ENCODE results near the gene SENP6. TPM values are rescaled to one million over a fixed set of nuclear protein-coding genes. Genes with fewer than 3 reads are reported as not detected.

Gene SENP6
- total and polyA plus RNA-seq, 9 of the 15 experiments (the other 6 are each of a cell fraction or from before 2014, with no cell fraction given): 11.1 to 79.4 (median 46.8) TPM

DNA sequence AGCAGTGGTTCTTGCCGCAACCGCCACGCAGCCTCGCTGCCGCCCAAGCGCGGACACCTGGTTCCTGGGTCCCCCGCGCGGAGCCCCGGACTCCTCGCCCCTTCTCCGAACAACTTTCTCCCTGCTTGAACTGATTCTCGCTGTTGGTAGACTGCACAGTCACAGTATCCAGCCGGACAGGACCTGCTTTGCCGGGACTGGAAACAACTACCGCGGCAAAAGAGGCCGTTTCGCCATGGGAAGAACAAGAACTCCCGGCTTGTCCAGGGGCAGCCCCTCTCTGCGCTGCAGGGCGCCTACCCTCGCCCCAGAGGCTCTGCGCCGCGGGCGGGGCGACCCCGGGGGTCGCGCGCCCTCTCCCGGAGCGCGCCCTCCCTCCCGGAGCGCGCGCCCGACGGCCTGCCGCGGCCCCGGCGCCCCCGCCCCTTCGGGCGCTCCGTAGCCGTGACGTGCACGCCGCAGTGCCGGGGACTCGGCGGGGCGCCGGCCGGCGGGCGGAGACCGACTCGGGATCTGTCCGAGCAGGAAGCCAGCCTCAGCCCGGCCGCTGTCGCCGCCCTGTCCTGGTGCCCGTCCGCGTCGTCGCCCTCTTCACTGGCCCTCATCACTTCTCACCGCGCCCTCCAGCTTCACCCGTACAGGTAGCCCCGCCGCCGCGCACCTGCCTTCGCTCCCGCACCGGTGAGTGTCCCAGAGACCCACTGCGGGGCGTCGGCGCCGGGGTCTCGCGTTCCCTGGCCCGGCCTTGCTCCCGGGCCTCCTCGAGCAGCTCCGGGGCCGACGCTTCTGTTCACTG is 147.3 kb downstream of the SENP6 start, which contains the start of gene MYO6:
TSS of gene MYO6 (plus strand) at position 497 of the 796 bp plus-strand sequence. CDS start 68,309 bp downstream, outside the sequence.
- peak within 1 kb of the TSS; percentile 98 for H2AFZ ChIP-seq (ENCODE audit: low read depth, low read length)
- H3K4me2 ChIP-seq (ENCODE audit: insufficient read depth, low read length): peak within 1 kb of the TSS; percentile 89
- ChIA-PET POLR2A (interaction anchor here (0.7 kb wide), 1 partner anchor 39 kb away, joined by 3 read pairs; no protein-coding TSS in a partner anchor), CTCF (ENCODE audit: low intra/inter-chr PET ratio) (interaction anchor here (0.6 kb wide), 1 partner anchor 25 kb away, joined by 3 read pairs; no protein-coding TSS in a partner anchor)
- peak within 1 kb of the TSS; percentile 69 for H3K4me3 ChIP-seq
- no peaks in the 10 kb centered on the region for H3K36me3 ChIP-seq (ENCODE audit: control insufficient read depth, insufficient read depth, low read length)
- no peaks in the 10 kb centered on the region for H3K9me1 ChIP-seq (ENCODE audit: control insufficient read depth, insufficient read depth, low read length)
- peak within 1 kb of the TSS; percentile 76 for H3K27ac ChIP-seq (ENCODE audit: extremely low read depth, low read depth, low read length)
- H3K4me1 ChIP-seq (replicated peaks in 1 of 2; ENCODE audit: control insufficient read depth in 2 of 2, insufficient read depth in 2 of 2, low read length in 2 of 2): peaks cover 0 to 14% of the 10 kb centered on the region in 2 experiments; a peak in 2 of 5 replicates
- intact Hi-C loops (cut with micrococcal nuclease) (no loop called here), in situ Hi-C loops (cut with MboI) (no loop called here)
- DNase-seq (ENCODE audit: extremely low read depth in 1 of 4, low spot score in 3 of 4): peak; percentile 70 to 76 (median 74)
- under 1% methylated on average over 66 of the region's 97 CpGs for WGBS (ENCODE audit: insufficient coverage, low coverage, missing lambda C conversion rate)
- no peaks in the 10 kb centered on the region for H3K9me3 ChIP-seq (replicated peaks; ENCODE audit: control insufficient read depth, insufficient read depth, low read depth, low read length)
- no peak for FAIRE-seq
- BruUV-seq (replicated peaks): no TSS peak
- peaks cover 7 to 24% of the 10 kb centered on the region in 2 experiments; a peak in 4 of 5 replicates for H3K27me3 ChIP-seq (ENCODE audit: control insufficient read depth in 2 of 2, insufficient read depth in 2 of 2, low read length in 2 of 2)
- H3K79me2 ChIP-seq (ENCODE audit: control insufficient read depth, insufficient read depth, low read length): no peaks in the 10 kb centered on the region
- no peaks in the 10 kb centered on the region for H4K20me1 ChIP-seq (replicated peaks; ENCODE audit: control insufficient read depth, insufficient read depth, low read length)
- ATAC-seq: peak; percentile 93
- H3K9ac ChIP-seq (ENCODE audit: insufficient read depth in 1 of 2, low read depth in 2 of 2, low read length in 2 of 2): peak within 1 kb of the TSS; percentile 83 to 97
- TF ChIP-seq ETS1 (conservative IDR thresholded peaks at IDR 0.05; ENCODE audit: control insufficient read depth, low read depth, low read length) (0 out of 2 replicates have a peak, but pooled peaks have one; percentile 21), REST (IDR thresholded peaks at IDR 0.05; ENCODE audit: borderline replicate concordance) (0 out of 2 replicates have a peak, but pooled peaks have one; percentile 24), REST (CRISPR knock-in tag; IDR thresholded peaks at IDR 0.05; ENCODE audit: low read depth) (no peak), ZNF324 (CRISPR knock-in tag; IDR thresholded peaks at IDR 0.05) (no peak), SMAD4 (CRISPR knock-in tag; conservative IDR thresholded peaks at IDR 0.05) (peak; percentile 81), ZNF3 (CRISPR knock-in tag; IDR thresholded peaks at IDR 0.05) (no peak), GMEB1 (CRISPR knock-in tag; IDR thresholded peaks at IDR 0.05) (peak; percentile 67), ZBTB7A (IDR thresholded peaks at IDR 0.05; ENCODE audit: borderline replicate concordance, control insufficient read depth, low read depth, low read length) (peak; percentile 92; the same call in 1 of the 2 replicates)

Data from K562 (cell line).